Kidney epithelial cell (primary cell): ENCODE data around the gene EDN1. TPM values are rescaled to one million over a fixed set of nuclear protein-coding genes. Genes with fewer than 3 reads are reported as not detected.

Experiments
- DNase-seq: peaks from one replicate; pipeline ENCODE4 v3.0.0-alpha.2; 2010; ENCODE audit warnings: low read depth
- H3K27me3 ChIP-seq: 2 replicates; pipeline ENCODE4 v1.6.0; 2011; ENCODE audit warnings: low read length; ENCODE audit not compliant: control insufficient read depth, insufficient read depth
- H3K36me3 ChIP-seq: 2 replicates; pipeline ENCODE4 v1.5.1; 2011; ENCODE audit warnings: low read length; ENCODE audit not compliant: control insufficient read depth, insufficient read depth
- H3K4me3 ChIP-seq: 2 replicates; pipeline ENCODE4 v1.5.1; 2011; ENCODE audit warnings: low read depth, mild to moderate bottlenecking, control low read depth, low read length
- total RNA-seq: library from RNA; depleted of rRNA; stranded (reverse); fragments of >200 nt; gene quantifications from 2 replicates; pipeline ENCODE4 v1.2.3, GENCODE V29; 2015
- TF ChIP-seq, protein P1 (sequence below): IDR thresholded peaks from 2 replicates; pipeline ENCODE4 v1.5.1; 2011; ENCODE audit warnings: mild to moderate bottlenecking, moderate library complexity, low read length, control low read depth, inconsistent platforms; ENCODE audit not compliant: insufficient read depth, poor library complexity, severe bottlenecking

EDN1 gene
- 53.3 and 59.8 TPM in 2 replicates for total RNA-seq

DNA sequence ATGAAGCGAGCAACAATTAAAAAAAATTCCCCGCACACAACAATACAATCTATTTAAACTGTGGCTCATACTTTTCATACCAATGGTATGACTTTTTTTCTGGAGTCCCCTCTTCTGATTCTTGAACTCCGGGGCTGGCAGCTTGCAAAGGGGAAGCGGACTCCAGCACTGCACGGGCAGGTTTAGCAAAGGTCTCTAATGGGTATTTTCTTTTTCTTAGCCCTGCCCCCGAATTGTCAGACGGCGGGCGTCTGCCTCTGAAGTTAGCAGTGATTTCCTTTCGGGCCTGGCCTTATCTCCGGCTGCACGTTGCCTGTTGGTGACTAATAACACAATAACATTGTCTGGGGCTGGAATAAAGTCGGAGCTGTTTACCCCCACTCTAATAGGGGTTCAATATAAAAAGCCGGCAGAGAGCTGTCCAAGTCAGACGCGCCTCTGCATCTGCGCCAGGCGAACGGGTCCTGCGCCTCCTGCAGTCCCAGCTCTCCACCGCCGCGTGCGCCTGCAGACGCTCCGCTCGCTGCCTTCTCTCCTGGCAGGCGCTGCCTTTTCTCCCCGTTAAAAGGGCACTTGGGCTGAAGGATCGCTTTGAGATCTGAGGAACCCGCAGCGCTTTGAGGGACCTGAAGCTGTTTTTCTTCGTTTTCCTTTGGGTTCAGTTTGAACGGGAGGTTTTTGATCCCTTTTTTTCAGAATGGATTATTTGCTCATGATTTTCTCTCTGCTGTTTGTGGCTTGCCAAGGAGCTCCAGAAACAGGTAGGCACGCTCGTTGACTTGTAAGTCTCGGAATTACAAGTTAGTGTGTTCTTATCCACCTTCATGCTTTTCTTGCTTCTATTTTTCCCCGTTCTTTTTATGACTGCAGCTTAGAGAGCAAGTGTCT is at the start of gene EDN1:
EDN1 (plus strand) TSS at position 429 of the 888 bp plus-strand sequence; CDS start at position 698, 269 bp downstream.
- Histone ChIP-seq H3K36me3 (no peaks in the 10 kb centered on the region), H3K4me3 (peak within 1 kb of the TSS; percentile 62), H3K27me3 (no peaks in the 10 kb centered on the region)
- TF ChIP-seq, protein P1, sequence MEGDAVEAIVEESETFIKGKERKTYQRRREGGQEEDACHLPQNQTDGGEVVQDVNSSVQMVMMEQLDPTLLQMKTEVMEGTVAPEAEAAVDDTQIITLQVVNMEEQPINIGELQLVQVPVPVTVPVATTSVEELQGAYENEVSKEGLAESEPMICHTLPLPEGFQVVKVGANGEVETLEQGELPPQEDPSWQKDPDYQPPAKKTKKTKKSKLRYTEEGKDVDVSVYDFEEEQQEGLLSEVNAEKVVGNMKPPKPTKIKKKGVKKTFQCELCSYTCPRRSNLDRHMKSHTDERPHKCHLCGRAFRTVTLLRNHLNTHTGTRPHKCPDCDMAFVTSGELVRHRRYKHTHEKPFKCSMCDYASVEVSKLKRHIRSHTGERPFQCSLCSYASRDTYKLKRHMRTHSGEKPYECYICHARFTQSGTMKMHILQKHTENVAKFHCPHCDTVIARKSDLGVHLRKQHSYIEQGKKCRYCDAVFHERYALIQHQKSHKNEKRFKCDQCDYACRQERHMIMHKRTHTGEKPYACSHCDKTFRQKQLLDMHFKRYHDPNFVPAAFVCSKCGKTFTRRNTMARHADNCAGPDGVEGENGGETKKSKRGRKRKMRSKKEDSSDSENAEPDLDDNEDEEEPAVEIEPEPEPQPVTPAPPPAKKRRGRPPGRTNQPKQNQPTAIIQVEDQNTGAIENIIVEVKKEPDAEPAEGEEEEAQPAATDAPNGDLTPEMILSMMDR = peak; percentile 59
- DNase-seq = no peak

DNA sequence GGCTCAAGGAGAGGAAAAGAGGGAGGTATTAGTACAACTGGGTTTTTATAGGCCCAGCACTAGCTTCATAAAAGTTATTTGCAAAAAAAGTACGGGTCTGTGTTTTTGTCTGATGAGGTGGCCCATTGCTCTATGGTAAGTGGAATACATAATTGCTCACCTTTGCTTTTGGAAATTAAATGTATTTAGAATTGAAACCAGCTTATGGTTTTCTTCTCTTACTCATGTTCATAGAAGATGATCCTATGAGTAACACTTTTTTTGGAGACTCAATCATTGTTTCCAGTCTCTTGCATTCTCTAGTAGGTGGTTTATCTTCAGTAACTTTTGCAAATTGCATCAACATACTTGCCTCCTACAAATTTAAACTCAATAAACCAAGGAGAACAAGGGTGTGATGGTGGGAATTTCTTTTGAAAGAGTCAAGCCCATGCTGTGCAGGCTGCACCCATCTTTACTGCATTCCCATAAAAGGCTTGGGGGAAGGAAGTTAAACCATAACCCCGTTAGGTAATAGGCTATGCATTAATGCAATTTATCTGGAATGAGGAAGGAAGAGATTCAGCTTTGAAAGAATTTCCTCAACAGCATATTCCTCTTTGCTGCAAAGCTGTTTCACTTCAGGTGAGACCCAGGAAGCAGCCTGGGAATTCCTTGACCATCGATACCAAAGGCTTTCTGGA is 48.5 kb upstream of the EDN1 start:
- peak; percentile 21 for DNase-seq
- no peak overlapping the region for H3K4me3 ChIP-seq
- TF ChIP-seq, protein P1 = no peak
- no peaks in the 10 kb centered on the region for H3K36me3 ChIP-seq
- no peaks in the 10 kb centered on the region for H3K27me3 ChIP-seq

DNA sequence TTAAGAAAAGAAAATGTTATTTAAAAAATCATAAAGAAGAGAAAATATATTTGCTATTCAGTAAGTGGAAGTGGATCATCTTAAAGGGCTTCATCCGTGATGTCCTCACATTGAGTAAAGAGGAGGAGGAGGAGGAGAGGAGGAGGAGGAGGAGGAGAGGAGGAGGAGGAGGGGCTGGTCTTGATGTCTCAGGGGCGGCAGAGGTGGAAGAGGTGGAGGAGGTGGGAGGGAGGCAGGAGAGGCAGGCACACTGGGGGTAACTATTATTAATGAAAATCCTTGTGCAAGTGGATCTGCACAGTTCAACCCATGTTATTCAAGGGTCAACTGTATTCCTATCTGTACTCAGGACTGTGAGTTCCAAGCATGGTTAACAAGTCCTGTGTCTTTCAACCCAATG is 47.0 kb upstream of the EDN1 start:
- Histone ChIP-seq H3K27me3 (no peaks in the 10 kb centered on the region), H3K4me3 (no peak overlapping the region), H3K36me3 (no peaks in the 10 kb centered on the region)
- DNase-seq = no peak
- TF ChIP-seq, protein P1 = no peak

DNA sequence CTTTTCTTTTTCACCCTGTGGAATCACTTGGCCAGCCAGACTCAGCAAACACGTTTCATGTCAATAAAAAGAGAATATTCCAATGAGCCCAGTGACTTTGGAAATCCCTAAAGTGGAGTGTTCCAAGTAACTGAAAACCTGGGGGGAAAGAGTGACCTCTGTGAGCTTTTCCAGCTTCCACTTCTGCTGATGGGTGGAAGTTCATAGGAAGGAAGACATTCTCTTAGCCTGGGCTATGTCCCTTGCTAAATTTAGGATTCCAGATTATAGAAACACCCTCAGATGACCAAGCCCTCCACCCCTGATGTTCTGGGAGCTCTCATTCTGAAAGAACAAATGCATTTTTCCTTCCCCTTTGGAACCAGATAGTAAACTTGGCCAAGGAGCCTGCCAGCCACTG is 44.8 kb upstream of the EDN1 start:
- TF ChIP-seq, protein P1 = no peak
- Histone ChIP-seq H3K36me3 (no peaks in the 10 kb centered on the region), H3K27me3 (no peaks in the 10 kb centered on the region), H3K4me3 (no peak overlapping the region)
- no peak for DNase-seq

DNA sequence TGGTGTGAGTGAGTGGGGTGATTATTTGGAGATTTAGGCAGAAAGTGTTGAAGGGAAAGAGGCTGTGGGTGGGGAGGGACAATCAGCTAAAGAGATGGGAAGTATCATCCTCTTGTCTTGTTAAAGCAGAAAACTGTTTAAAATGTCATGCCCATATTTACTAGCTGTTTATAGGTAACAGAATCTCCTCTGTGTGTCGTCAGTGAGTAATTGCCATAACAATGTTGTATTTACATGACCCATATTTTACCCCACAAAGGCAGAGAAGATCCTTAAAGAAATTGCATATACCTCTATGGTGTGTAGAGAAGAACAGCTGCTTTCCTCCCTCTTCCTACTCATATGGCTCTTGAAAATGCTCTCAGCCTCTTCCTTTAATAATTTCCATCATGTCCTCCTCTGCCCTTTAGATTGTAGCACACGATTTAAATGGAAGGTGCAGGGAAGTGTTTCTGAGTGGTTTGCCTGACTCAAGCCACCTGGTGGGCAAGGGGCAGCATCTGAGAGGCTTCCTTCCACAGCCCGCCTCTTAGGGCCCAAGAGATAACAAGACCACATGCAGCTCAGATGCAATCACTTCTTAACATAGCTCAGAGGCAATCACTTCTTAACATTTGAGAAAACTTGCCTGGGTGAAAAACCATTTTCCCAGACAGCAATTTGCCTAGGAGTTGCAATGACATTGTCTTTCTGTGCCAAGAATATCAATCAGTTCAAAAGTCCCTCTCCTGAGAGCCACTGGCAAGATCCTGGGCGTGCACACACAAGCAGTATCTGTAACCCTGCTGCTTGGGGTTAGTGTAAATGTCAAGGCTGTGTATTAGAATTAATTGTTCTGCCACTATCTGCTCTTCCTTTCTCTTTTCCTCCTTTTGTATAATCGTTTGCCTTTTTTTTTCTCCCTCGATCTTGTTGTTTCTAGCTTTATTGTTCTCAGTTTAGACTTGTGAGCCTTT is 44.1 kb upstream of the EDN1 start:
- TF ChIP-seq, protein P1 = no peak
- Histone ChIP-seq H3K4me3 (no peak overlapping the region), H3K27me3 (no peaks in the 10 kb centered on the region), H3K36me3 (no peaks in the 10 kb centered on the region)
- no peak for DNase-seq
